Sciatic nerve (tissue), 2 donors: ENCODE results near the gene TCFL5. TPM values are rescaled to one million over a fixed set of nuclear protein-coding genes. Genes with fewer than 3 reads are reported as not detected.

Experiments
- ATAC-seq: fragments of 200-7000 bp; cut with Tn5 transposase; one replicate; pipeline ENCODE4 v1.9.1; 2020; ENCODE audit warnings: mild to moderate bottlenecking, moderate library complexity
- DNase-seq: peaks from one replicate; pipeline ENCODE4 v3.0.0-alpha.2; 2020; ENCODE audit warnings: low spot score
- intact Hi-C: fragments of 100-400 bp; cut with DNase I; formaldehyde crosslinking; loops from one replicate; pipeline ENCODE4 v1.14.2; 2022
- total RNA-seq: library from RNA; stranded (reverse); fragmentation: NEBNext Ultra II Directional; extraction: Animal tissue kit (Norgen Biotek cat#: 25700); gene quantifications from one replicate; pipeline ENCODE4 v1.2.1, GENCODE V29; 2021
- donor health status: DM: no; HTN: no; CAD: no.
- donor health status: DM: no; HTN: no; CAD: no.

TCFL5 gene
- total RNA-seq, 1 donor from 2014 or later = 14.6 TPM

DNA sequence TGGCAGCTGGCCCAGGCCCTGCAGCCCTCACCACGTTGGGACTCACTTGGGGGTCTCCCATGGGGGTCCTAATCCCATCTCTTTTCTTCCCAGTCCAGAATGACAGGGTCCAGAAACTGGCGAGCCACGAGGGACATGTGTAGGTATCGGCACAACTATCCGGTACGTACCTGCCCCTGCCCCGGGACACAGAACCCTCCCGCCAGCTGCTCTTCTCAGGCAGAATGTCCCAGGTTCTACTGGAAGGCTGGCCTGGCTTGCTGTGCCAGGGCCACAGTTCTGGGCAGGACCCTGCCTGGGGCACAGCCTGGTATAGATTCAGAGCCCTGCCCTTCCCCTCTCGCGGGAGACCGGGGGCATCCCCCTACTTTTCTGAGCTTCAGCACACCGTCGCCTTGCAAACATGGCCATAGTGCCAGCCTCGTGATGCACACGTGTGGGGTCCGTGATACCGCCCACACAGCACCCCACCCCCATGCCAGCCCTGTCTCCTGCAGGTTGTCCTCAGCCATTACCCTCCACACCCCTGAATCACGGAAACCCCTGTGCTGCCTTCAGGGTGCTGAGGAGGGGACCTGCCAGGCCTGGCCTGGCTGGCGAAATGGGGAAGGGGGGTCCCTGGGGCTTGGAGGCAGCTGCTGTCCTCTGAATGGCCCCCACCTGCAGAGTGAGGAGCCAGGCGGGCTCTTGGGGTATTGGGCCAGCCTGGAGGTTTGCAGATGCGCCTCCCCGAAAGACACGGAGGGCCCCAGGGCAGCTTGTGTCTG lies 54.0 kb downstream of the TCFL5 start:
- ATAC-seq (no peak), DNase-seq (no peak)
- intact Hi-C loops = no loop called here

DNA sequence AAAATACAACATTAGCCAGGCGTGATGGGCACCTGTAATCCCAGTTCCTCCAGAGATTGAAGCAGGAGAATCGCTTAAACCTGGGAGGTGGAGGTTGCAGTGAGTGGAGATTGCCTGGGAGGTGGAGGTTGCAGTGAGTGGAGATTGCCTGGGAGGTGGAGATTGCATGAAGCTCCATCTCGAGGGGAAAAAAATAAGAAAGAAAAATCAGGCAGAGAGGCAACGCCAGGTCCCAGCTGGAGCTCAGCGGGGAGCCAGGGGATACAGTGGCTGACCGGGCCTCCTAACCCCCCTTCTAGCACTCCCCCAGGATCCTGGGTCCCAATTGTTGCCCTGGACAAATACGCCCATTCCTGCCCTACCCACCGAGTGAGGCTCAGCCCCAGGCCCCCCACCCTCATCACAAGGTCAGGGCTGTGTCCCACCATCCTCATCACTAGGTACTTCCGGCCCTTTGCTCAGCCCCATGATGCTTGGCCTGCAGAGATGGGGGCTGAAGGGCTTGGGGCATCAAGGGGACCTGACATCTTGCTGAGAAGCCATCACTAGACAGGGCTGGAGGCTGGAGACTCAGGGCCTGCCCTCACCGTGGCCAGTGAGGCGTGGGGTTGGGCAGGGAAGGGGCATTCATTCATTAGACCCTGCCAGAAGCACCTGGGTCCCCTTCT lies 55.1 kb downstream of the TCFL5 start:
- intact Hi-C loops = no loop called here
- no peak for ATAC-seq
- DNase-seq = no peak

DNA sequence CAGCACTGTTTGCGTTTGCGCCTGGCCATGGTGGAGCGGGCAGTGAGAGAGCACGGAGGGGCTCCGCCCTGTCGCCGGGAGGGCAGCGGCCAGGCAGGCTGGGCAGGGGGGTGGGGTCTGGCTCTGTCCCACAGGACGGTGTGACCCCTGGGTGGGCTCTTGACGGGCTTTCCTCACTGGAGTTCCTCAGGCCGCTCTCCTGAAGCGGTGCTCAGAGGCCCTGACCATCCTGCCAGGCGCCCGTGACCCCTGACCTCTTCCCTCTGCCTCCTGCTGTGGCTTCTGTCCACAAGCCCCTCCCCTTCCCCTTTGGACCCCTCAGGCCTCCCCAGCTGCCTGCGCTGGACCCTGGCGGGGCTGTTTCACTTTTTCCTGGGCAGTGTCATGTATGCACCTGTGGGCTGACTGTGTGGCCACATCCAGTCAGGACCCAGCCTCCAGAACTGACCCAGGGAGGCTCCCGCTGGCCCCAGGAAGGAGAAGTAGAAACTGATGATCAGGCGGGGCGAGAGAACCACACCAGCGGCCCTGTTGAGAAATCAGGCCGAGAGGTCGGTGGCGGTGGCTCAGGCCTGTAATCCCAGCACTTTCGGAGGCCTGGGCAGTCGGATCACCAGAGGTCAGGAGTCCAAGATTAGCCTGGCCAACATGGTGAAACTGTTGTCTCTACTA lies 55.8 kb downstream of the TCFL5 start:
- peak; percentile 35 for ATAC-seq
- intact Hi-C loops = no loop called here
- no peak for DNase-seq

DNA sequence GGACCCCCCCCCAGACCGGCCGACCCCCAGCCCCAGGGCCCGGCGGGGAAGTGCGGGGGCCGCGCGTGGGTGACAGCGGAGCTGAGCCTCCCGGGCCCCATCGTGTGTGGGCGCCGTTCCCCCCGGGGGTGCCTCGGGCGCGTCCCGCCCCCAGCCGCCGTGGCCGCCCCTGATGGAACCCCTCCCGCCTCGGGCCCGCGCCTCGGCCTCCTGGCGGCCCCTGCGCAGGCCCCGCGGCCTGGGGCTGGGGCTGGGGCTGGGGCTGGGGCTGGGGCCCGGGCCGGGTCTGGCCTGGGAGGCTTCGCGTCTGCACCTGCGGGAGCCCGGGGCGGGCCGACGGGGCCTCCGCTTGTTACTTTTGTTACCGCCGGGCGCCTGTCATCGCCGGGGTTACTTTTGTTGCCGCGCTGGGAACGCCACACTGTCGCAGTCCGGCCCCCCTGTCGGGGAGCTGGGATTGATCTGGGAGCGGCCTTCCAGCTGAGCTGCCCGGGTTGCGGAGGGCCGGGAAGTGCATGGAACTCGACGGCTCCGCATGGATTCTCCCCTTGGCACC lies 56.4 kb downstream of the TCFL5 start:
- intact Hi-C loops = no loop called here
- no peak for ATAC-seq
- no peak for DNase-seq

DNA sequence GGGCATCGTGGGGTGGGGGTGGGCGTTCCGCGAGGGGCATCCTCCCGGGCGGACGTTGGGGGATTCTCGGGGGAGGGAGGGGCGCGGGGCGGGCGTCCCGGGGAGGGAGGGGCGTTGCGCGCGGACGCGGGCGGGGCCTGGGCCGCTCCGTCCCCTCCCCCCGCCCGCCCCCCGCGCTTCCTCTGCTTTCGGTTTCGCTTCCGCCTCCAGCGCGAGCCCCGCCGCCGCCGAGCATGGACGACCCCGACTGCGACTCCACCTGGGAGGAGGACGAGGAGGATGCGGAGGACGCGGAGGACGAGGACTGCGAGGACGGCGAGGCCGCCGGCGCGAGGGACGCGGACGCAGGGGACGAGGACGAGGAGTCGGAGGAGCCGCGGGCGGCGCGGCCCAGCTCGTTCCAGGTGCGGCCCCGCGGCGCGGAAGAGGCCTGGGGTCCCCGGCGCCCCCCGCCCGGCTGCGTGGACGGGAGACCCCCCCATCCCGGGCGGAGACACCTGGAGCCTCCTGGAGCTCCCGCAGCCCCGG lies 56.9 kb downstream of the TCFL5 start, which contains the start of gene OGFR:
TSS of gene OGFR (plus strand) at position 209 of the 528 bp plus-strand sequence. CDS start at position 234, 25 bp downstream.
- DNase-seq (peak; percentile 88), ATAC-seq (peak; percentile 10)
- intact Hi-C loops = no loop called here

DNA sequence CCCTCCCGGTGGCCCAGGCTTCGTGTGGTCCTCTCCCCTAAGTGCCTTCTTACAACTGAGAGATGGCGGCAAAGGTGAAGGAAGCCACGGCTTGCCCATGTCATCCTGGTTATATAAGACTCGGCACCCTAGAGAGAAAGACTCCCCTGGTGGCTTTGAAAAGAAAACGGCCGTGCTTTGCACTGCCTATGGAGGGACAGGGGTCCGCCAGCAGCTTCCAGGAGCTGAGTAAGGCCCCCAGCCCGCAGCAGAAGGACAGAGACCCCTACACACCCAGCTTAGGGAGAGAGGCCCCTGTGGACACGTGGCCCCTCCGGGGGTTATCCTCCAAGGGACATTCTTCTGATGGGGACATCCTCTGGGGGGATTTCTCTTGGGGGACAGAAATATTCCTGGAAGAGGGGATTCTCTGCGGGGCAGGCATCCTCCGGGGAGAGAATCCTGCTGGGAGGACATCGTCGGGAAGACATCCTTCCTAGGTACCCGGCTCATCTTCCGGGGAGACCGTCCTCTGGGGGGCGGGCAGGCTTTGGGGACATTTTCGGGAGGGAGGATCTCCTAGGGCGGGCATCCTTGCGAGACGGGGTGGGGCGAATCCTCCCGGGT lies 57.5 kb downstream of the TCFL5 start:
- no peak for ATAC-seq
- intact Hi-C loops = no loop called here
- no peak for DNase-seq

DNA sequence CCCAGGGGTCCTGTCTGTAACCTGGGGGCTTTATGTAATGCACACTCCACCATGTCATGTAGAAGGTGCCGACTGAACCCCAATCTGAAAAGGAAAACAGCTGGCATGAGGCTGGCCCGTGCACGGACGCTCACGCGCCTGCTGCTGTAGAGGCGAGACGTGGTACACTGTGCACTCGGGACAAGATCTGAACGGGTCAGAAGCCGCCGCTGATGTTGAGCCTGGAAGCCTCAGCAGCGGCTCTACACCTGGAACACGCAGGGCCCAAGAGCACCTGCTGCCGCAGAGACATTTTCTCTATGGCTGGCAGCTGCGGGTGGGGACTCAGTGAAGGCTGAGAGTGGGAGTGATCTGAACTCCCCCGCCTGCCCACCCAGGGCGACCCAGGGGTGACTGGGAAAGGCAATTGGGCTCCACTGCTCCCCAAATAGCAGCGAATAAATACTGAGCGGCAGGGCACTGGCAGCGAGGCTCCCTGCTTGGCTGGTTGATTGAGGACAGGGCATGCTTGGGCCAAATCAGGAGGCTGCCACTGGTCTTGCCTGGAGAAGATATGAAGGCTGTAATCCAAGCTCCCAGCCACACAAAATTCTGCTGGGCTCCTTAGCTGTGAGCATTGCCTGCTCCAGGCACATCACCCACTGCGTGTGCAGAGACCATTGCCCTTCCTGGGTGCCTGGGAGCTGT lies 59.5 kb downstream of the TCFL5 start:
- ATAC-seq (no peak), DNase-seq (no peak)
- intact Hi-C loops = no loop called here

DNA sequence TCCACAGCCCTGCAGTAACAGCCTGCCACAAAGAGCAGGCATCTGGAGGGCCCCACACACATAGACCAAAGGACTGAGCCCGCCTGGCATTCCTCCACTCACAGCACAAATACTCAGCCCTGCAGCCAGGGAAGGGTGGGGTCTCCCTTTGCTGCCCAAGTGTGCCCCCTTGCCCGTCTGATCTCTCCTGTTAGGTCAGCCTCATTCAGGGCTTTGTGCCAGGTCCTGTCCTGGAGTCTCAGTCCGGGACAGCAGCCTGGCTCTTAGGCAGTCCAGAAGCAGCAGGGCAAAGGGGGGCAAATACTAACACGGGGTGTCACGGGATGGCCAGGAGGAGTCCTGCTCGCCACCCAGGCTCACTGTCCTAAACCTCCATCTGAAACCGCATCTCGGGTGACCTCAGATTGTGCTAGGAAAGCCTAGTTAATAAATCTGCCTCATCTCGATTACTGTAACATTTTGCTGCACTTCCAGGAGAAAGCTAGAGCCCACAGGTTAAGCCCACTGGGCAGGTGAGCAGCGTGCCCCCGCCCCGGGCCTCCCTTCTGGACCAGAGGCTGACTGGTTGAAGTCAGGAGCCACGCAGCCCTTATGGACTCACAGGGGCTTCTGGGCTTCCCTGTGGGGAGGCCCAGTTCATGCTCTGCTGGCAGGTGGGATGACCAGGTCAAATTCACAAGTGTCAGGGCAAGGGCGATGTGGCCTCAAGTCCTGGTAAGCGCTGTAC lies 60.2 kb downstream of the TCFL5 start:
- DNase-seq (no peak), ATAC-seq (no peak)
- intact Hi-C loops = no loop called here

DNA sequence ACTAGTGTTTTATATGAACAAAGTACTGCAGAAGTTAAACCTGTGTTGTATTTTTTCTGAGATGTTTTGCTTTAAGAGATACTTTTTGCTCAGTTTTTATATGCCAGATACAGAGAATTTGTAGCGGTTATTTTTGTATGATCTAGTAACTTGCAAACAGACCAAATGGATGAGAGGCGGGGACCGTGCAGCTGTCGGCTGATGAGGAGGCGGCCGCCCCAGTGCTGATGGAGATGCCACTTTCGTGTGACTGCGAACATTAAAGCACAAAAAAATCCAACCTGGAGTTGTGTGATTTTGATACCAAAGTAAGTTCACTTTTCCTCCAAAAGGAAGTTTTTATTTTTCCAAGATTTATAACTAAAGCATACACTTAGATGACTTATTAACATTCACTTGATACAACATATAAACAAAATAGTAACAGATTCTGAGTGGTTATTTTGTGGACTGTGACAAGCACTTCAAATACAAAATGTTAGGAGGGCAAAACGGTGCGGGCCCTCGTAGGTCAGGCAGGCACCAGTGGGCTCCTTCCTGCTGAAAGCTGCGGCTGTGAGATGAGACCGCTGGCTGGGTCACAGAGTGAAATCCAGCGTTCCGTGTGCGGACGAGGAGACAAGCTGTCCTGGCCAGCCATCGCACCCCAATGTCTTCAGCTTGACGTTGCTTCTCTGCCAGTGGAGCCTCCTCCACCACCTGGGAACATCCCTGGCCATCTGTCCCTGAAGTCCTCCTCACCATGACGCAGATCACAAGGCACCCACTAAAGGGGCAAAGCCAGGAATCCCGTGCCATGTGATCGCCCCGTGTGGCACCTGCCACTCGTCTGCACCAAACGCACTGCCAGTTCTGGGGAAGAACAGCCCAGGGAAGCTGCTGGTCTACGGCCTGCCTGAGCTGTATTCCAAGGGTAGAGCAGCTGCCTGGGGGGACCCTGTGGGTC lies 61.0 kb downstream of the TCFL5 start:
- DNase-seq (no peak), ATAC-seq (no peak)
- intact Hi-C loops = no loop called here

DNA sequence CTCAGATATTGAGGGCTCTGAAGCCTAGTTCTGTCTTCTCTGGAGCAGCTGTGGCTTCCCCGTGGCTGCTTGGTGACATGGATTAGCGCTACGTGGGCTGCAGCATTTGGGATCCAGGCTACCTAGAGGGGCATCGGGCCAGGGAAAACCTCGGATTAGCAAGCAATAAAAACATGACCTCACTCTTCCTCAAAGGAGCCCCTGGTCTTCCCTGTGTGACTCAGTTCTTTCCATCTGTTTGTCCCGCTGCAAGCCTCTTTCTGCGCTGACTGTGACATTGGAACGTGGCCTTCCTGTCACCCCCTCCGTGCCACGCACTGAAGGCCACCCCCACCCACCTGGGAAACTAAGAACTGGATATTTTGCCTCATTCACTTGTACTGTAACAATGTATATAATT lies 61.7 kb downstream of the TCFL5 start:
- no peak for ATAC-seq

DNA sequence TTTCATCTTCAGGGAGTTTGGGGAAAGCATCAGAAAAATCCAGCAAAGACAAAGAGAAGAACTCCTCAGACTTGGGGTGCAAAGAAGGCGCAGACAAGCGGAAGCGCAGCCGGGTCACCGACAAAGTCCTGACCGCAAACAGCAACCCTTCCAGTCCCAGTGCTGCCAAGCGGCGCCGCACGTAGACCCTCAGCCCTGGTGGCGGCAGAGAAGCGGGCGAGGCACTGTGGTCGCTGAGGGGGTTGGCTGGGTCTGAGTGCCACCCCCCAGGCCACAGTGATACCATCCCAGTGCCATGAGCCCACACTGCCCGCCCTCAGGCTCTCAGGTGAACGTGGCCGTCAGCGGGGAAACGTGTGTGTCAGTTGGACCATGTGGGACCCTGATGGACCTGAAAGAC lies 62.2 kb downstream of the TCFL5 start:
- DNase-seq (no peak), ATAC-seq (no peak)
- intact Hi-C loops = no loop called here

More for the DNA sequence above, 61.7 kb downstream of the TCFL5 start:
- intact Hi-C loops = no loop called here
- no peak for DNase-seq

DNA sequence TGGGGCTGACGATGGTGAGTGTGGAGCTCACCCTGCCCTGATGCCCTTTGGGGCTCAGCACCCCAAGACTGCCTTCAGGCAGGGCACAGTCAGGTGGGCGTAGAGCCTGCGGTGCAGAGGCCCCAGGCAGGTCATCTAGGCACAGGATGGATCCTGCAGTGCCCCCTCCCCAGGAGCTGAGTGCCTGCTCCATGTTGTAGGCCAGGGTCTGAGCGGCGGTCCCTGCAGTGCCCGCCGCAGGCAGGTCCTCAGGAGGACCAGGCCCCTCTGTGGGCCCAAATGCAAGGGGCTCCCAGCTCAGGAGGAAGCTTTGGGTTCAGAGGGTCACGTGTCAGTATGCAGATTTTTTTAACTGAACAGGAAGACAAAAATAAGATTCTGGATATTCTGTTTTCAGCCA lies 62.6 kb downstream of the TCFL5 start:
- ATAC-seq (no peak), DNase-seq (no peak)
- intact Hi-C loops = no loop called here

DNA sequence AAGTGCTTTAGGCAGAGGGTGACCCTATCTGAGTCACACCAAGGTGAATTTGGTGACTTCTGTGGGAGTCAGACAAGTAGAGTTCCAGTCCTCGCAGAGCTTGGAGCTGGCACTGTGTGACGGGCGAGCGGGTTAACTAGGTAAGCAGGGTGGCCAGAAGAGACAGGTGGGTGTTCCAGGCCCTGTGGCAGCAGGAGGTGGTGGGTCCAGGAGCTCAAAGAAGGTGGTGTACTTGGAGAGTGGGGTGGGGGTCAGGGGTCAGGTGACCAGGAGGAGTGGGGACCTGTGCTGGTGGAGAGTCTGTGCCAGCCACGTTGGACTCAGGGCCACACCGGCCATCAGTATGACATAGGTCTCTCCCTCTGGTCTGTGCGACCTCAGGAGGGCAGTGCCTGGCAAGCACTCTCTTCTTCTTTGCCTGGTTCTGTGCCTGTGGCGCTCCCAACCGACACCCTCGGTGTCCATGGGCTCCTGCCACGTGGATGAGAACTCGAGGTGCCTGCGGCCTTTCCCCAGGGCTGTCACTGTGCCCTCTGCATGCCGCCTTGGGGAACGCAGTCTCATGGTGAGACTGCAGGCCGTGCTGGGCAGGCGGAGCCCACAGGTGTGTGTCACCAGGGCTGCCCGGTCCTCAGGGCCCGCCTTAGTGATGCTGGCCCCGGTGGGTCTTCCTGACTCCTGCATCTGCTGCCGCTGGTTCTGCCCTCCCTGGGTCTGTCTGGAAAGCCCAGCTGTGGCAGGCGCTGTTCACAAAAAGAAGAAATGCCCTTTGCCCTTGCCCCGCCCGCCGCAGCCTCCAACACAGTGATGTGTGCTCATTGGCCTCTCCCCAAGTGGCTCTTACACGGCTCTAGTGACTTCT lies 63.7 kb downstream of the TCFL5 start:
- ATAC-seq (no peak), DNase-seq (no peak)
- intact Hi-C loops = no loop called here

DNA sequence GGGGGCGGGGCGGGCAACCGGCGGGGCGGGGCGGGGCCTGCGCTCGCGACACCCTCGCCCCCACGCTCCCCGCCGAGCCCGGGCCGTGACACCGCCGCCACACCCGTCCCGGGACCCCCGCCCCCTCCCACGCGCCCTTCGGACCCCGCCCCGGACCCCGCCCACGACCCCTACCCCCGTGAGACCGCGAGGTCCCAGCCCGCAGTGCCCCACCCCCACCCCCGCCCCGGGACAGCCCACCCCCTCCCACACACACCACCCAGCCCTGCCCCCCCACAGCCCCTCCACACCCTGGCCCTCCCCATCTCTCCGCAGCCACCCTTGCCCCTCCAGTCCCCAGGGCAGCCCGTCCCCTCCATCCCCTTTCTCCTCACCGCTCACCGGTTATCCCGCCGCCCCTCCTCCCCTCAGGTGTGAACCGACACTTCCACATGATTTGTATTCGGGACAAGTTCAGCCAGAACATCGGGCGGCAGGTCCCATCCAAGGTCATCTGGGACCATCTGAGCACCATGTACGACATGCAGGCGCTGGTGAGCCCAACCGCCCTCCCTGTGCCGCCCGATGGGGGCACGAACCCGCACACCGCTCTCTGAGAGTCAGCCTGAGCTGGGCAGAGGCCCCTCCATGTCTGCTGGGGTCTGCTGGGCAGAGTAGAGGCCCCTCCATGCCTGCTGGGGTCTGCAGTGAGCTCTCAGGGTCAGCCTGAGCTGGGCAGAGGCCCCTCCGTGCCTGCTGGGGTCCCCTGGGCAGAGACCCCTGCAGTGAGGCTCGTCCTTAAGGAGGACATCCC lies 64.7 kb downstream of the TCFL5 start:
- ATAC-seq (no peak), DNase-seq (peak; percentile 74)
- intact Hi-C loops = no loop called here

DNA sequence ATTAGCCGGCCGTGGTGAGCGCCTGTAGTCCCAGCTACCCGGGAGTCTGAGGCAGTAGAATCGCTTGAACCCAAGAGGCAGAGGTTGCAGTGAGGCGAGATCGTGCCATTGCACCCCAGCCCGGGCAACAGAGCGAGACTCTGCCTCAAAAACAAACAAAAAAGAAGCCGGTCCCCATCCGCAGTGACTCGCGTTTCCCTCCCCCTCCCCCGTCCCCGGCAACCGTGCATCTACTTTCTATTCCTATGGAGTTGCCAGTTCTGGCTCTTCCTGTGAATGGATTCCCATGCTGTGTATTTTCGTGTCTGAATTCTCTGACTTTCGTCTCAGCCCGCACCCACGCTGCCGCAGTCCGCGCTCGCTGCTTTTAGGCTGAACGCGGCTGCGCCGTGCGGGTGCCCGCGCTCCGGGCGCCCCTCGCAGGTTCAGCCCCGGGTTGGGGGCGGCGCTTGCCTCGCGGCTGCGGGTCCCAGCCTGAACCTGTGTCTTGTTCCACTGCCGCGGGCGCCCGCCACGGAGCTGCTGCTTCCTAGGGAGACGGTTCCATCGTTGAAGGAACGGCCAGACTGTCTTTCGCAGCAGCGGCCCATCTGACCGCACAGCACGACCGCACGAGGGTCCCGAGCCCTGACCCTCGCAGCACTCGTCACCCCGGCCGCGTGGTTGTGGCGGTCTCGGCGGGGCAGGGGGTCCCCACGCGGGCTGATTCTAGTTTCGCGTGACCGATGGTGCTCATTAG lies 66.4 kb downstream of the TCFL5 start:
- DNase-seq (peak; percentile 79), ATAC-seq (no peak)
- intact Hi-C loops = no loop called here
